Hepatocyte (in vitro differentiated cells): ENCODE data around the gene AKIRIN1. TPM values are rescaled to one million over a fixed set of nuclear protein-coding genes. Genes with fewer than 3 reads are reported as not detected.

ENCODE experiments used
- DNase-seq: peaks from one replicate; pipeline ENCODE4 v3.0.0-alpha.2; 2016; ENCODE audit warnings: low spot score
- H2AFZ ChIP-seq: fragments of 200-600 bp; sonication (generic); 2 replicates; pipeline ENCODE4 v1.6.0; 2016; ENCODE audit warnings: antibody characterized with exemption, mild to moderate bottlenecking
- H3K27ac ChIP-seq: fragments of 200-600 bp; sonication (generic); 2 replicates; pipeline ENCODE4 v1.5.1; 2016; ENCODE audit warnings: mild to moderate bottlenecking
- H3K27me3 ChIP-seq: fragments of 200-600 bp; sonication (generic); 2 replicates; pipeline ENCODE4 v1.6.1; 2016
- H3K36me3 ChIP-seq: fragments of 200-600 bp; sonication (generic); replicated peaks from 2 replicates; pipeline ENCODE4 v1.5.1; 2016; ENCODE audit warnings: low read depth; ENCODE audit not compliant: insufficient read depth
- H3K4me1 ChIP-seq: fragments of 200-600 bp; sonication (generic); 2 replicates; pipeline ENCODE4 v1.5.1; 2016; ENCODE audit warnings: mild to moderate bottlenecking, moderate library complexity; ENCODE audit not compliant: insufficient read depth
- H3K4me2 ChIP-seq: fragments of 200-600 bp; sonication (generic); 2 replicates; pipeline ENCODE4 v1.6.0; 2016
- H3K4me3 ChIP-seq: fragments of 200-600 bp; sonication (generic); 2 replicates; pipeline ENCODE4 v1.5.1; 2016; ENCODE audit warnings: mild to moderate bottlenecking
- H3K79me2 ChIP-seq: fragments of 200-600 bp; sonication (generic); 2 replicates; pipeline ENCODE4 v1.6.0; 2017; ENCODE audit warnings: mild to moderate bottlenecking
- H3K9me2 ChIP-seq: fragments of 200-600 bp; sonication (generic); replicated peaks from 2 replicates; pipeline ENCODE4 v1.6.0; 2017; ENCODE audit warnings: mild to moderate bottlenecking; ENCODE audit not compliant: insufficient read depth
- H3K9me3 ChIP-seq: fragments of 200-600 bp; sonication (generic); 2 replicates; pipeline ENCODE4 v1.5.1; 2016; ENCODE audit warnings: low read depth, mild to moderate bottlenecking
- H4K20me1 ChIP-seq: fragments of 200-600 bp; sonication (generic); 2 replicates; pipeline ENCODE4 v1.6.0; 2016; ENCODE audit warnings: mild to moderate bottlenecking; ENCODE audit not compliant: insufficient read depth, poor library complexity, severe bottlenecking
- CTCF ChIP-seq: fragments of 200-600 bp; sonication (generic); IDR thresholded peaks from 2 replicates; pipeline ENCODE4 v1.5.1; 2016; ENCODE audit warnings: antibody characterized with exemption, mild to moderate bottlenecking; ENCODE audit not compliant: poor library complexity
- EZH2 ChIP-seq: fragments of 200-600 bp; sonication (generic); IDR thresholded peaks from 2 replicates; pipeline ENCODE4 v1.6.1; 2016; ENCODE audit warnings: antibody characterized with exemption, mild to moderate bottlenecking, borderline replicate concordance
- EZH2phosphoT487 ChIP-seq: fragments of 200-600 bp; sonication (generic); IDR thresholded peaks from one replicate; pipeline ENCODE4 v1.6.1; 2018; ENCODE audit warnings: antibody characterized with exemption, mild to moderate bottlenecking, low read depth, moderate library complexity; ENCODE audit not compliant: unreplicated experiment, severe bottlenecking
- WGBS: methylation state at CpG from one replicate; pipeline ENCODE4 v1.1.6; 2016; ENCODE audit warnings: low lambda C conversion rate; ENCODE audit errors: missing lambda C conversion rate; 5-methylcytosine and 5-hydroxymethylcytosine counted together
- polyA plus RNA-seq: library from polyadenylated mRNA; unstranded; fragments of >200 nt; fragmentation: Nextera tagmentation; extraction: Ambion mirVana; gene quantifications from 2 replicates; pipeline ENCODE4 v1.2.1, GENCODE V29; 2016
- total RNA-seq: library from RNA; depleted of rRNA; stranded (reverse); fragments of >200 nt; gene quantifications from 2 replicates; pipeline ENCODE4 v1.2.3, GENCODE V29; 2014

AKIRIN1 gene
- total and polyA plus RNA-seq, 2 experiments from 2014 or later: 75.1 to 77.3 TPM

GRCh38 chr1:39001516-39002421 lies 10.7 kb downstream of the AKIRIN1 start:
- Histone ChIP-seq H4K20me1 (peaks cover 38% of the 10 kb centered on the region), H3K36me3 (peaks cover 14% of the 10 kb centered on the region), H3K9me3 (no peaks in the 10 kb centered on the region), H3K4me1 (peaks cover 15% of the 10 kb centered on the region), H3K9me2 (no peaks in the 10 kb centered on the region), H2AFZ (no peak overlapping the region), H3K27me3 (no peaks in the 10 kb centered on the region), H3K4me2 (no peak overlapping the region), H3K27ac (no peak overlapping the region), H3K4me3 (no peak overlapping the region), H3K79me2 (peaks cover 62% of the 10 kb centered on the region)
- WGBS: 83% methylated on average over 5 of the region's 5 CpGs
- DNase-seq: no peak
- no peak for TF ChIP-seq CTCF
- no peak for TF ChIP-seq EZH2
- no peak for TF ChIP-seq EZH2phosphoT487

- no peak for DNase-seq
- Histone ChIP-seq H3K4me3 (no peak overlapping the region), H3K9me2 (no peaks in the 10 kb centered on the region), H3K27ac (no peak overlapping the region), H3K4me1 (no peaks in the 10 kb centered on the region), H3K79me2 (peaks cover 46% of the 10 kb centered on the region), H3K36me3 (peaks cover 14% of the 10 kb centered on the region), H3K27me3 (no peaks in the 10 kb centered on the region), H3K9me3 (no peaks in the 10 kb centered on the region), H4K20me1 (peaks cover 24% of the 10 kb centered on the region), H2AFZ (no peak overlapping the region), H3K4me2 (no peak overlapping the region)
- no peak for TF ChIP-seq EZH2phosphoT487
- TF ChIP-seq CTCF: no peak
- TF ChIP-seq EZH2: no peak
- 98% methylated on average over 3 of the region's 3 CpGs for WGBS
Observed at GRCh38 chr1:39003281-39003680, 12.2 kb downstream of the AKIRIN1 start.

GRCh38 chr1:39003794-39004193 lies 12.7 kb downstream of the AKIRIN1 start:
- no peaks in the 10 kb centered on the region for H3K27me3 ChIP-seq
- no peaks in the 10 kb centered on the region for H3K4me1 ChIP-seq
- no peaks in the 10 kb centered on the region for H3K9me2 ChIP-seq
- no peaks in the 10 kb centered on the region for H3K9me3 ChIP-seq
- no peak overlapping the region for H3K4me3 ChIP-seq
- peaks cover 23% of the 10 kb centered on the region for H4K20me1 ChIP-seq
- H2AFZ ChIP-seq: no peak overlapping the region
- 84% methylated on average over 2 of the region's 2 CpGs for WGBS
- peaks cover 14% of the 10 kb centered on the region for H3K36me3 ChIP-seq
- H3K27ac ChIP-seq: no peak overlapping the region
- peaks cover 41% of the 10 kb centered on the region for H3K79me2 ChIP-seq
- TF ChIP-seq CTCF (no peak), EZH2 (no peak), EZH2phosphoT487 (no peak)
- H3K4me2 ChIP-seq: no peak overlapping the region
- DNase-seq: no peak
